Measurements from ENCODE around the gene MAP4K3. TPM values are rescaled to one million over a fixed set of nuclear protein-coding genes. Genes with fewer than 3 reads are reported as not detected.

MAP4K3 gene
- total RNA-seq, 1 donor from 2014 or later = 58.1 TPM

- Histone ChIP-seq H2AFZ (ENCODE audit: low read depth, low read length) (no peak overlapping the region), H3K79me2 (ENCODE audit: insufficient read depth, low read length) (no peaks in the 10 kb centered on the region), H3K27ac (ENCODE audit: low read depth, low read length) (no peak overlapping the region), H3K4me1 (ENCODE audit: insufficient read depth, low read length) (peaks cover 36% of the 10 kb centered on the region), H3K4me3 (ENCODE audit: insufficient read depth, low read depth, low read length) (no peak overlapping the region), H3K27me3 (ENCODE audit: insufficient read depth, low read length) (no peaks in the 10 kb centered on the region), H3K36me3 (ENCODE audit: insufficient read depth, low read length) (no peaks in the 10 kb centered on the region), H3K9ac (ENCODE audit: low read length) (no peak overlapping the region), H3K4me2 (ENCODE audit: low read length) (no peak overlapping the region), H4K20me1 (ENCODE audit: insufficient read depth, low read length) (no peaks in the 10 kb centered on the region), H3K9me3 (ENCODE audit: insufficient read depth, low read depth, low read length) (no peaks in the 10 kb centered on the region)
- no peaks in the 10 kb centered on the region for H3K27me3 Mint-ChIP-seq (ENCODE audit: low read depth, unreplicated experiment)
- DNase-seq (ENCODE audit: low read depth) (no peak), FAIRE-seq (no peak)
- no peaks in the 10 kb centered on the region for H3K9me3 Mint-ChIP-seq (ENCODE audit: unreplicated experiment)
- no peak overlapping the region for H3K4me3 Mint-ChIP-seq (ENCODE audit: unreplicated experiment)
- no peak for TF ChIP-seq CTCF (IDR thresholded peaks at IDR 0.05; ENCODE audit: insufficient read depth, low read depth, low read length)
- TF ChIP-seq EZH2 (IDR thresholded peaks at IDR 0.05; ENCODE audit: insufficient read depth, low read length) = no peak
- H3K36me3 Mint-ChIP-seq (ENCODE audit: low read depth, unreplicated experiment) = no peaks in the 10 kb centered on the region
- H3K27ac Mint-ChIP-seq (ENCODE audit: unreplicated experiment) = peak overlapping the region; percentile 3
- peaks cover 43% of the 10 kb centered on the region for H3K4me1 Mint-ChIP-seq (ENCODE audit: low read depth, unreplicated experiment)
Measured at GRCh38 chr2:39466311-39466710, 29.2 kb upstream of the MAP4K3 start.

- Histone ChIP-seq H3K79me2 (ENCODE audit: insufficient read depth, low read length) (no peaks in the 10 kb centered on the region), H3K36me3 (ENCODE audit: insufficient read depth, low read length) (no peaks in the 10 kb centered on the region), H3K4me3 (ENCODE audit: insufficient read depth, low read depth, low read length) (no peak overlapping the region), H3K4me2 (ENCODE audit: low read length) (no peak overlapping the region), H3K27me3 (ENCODE audit: insufficient read depth, low read length) (no peaks in the 10 kb centered on the region), H3K9me3 (ENCODE audit: insufficient read depth, low read depth, low read length) (no peaks in the 10 kb centered on the region), H3K9ac (ENCODE audit: low read length) (no peak overlapping the region), H2AFZ (ENCODE audit: low read depth, low read length) (no peak overlapping the region), H3K27ac (ENCODE audit: low read depth, low read length) (no peak overlapping the region), H3K4me1 (ENCODE audit: insufficient read depth, low read length) (peaks cover 25% of the 10 kb centered on the region), H4K20me1 (ENCODE audit: insufficient read depth, low read length) (no peaks in the 10 kb centered on the region)
- no peak for DNase-seq (ENCODE audit: low read depth)
- Mint-ChIP-seq H3K4me1 (ENCODE audit: low read depth, unreplicated experiment) (peaks cover 33% of the 10 kb centered on the region), H3K27me3 (ENCODE audit: low read depth, unreplicated experiment) (no peaks in the 10 kb centered on the region), H3K36me3 (ENCODE audit: low read depth, unreplicated experiment) (peaks cover 9% of the 10 kb centered on the region), H3K9me3 (ENCODE audit: unreplicated experiment) (no peaks in the 10 kb centered on the region), H3K27ac (ENCODE audit: unreplicated experiment) (no peak overlapping the region), H3K4me3 (ENCODE audit: unreplicated experiment) (no peak overlapping the region)
- FAIRE-seq = no peak
- TF ChIP-seq EZH2 (IDR thresholded peaks at IDR 0.05; ENCODE audit: insufficient read depth, low read length) (no peak), CTCF (IDR thresholded peaks at IDR 0.05; ENCODE audit: insufficient read depth, low read depth, low read length) (no peak)
Measured at GRCh38 chr2:39464864-39465263, 27.8 kb upstream of the MAP4K3 start.

GRCh38 chr2:39455826-39456225 is 18.7 kb upstream of the MAP4K3 start:
- no peak for TF ChIP-seq EZH2 (IDR thresholded peaks at IDR 0.05; ENCODE audit: insufficient read depth, low read length)
- TF ChIP-seq CTCF (IDR thresholded peaks at IDR 0.05; ENCODE audit: insufficient read depth, low read depth, low read length) = no peak
- Mint-ChIP-seq H3K36me3 (ENCODE audit: low read depth, unreplicated experiment) (peaks cover 16% of the 10 kb centered on the region), H3K9me3 (ENCODE audit: unreplicated experiment) (peaks cover 2% of the 10 kb centered on the region), H3K27ac (ENCODE audit: unreplicated experiment) (peak overlapping the region; percentile 1), H3K27me3 (ENCODE audit: low read depth, unreplicated experiment) (no peaks in the 10 kb centered on the region), H3K4me3 (ENCODE audit: unreplicated experiment) (no peak overlapping the region), H3K4me1 (ENCODE audit: low read depth, unreplicated experiment) (peaks cover 17% of the 10 kb centered on the region)
- Histone ChIP-seq H3K4me1 (ENCODE audit: insufficient read depth, low read length) (peaks cover 4% of the 10 kb centered on the region), H3K27ac (ENCODE audit: low read depth, low read length) (peak overlapping the region; percentile 55), H3K79me2 (ENCODE audit: insufficient read depth, low read length) (no peaks in the 10 kb centered on the region), H3K9me3 (ENCODE audit: insufficient read depth, low read depth, low read length) (no peaks in the 10 kb centered on the region), H3K27me3 (ENCODE audit: insufficient read depth, low read length) (no peaks in the 10 kb centered on the region), H3K4me3 (ENCODE audit: insufficient read depth, low read depth, low read length) (no peak overlapping the region), H3K9ac (ENCODE audit: low read length) (no peak overlapping the region), H3K4me2 (ENCODE audit: low read length) (no peak overlapping the region), H3K36me3 (ENCODE audit: insufficient read depth, low read length) (no peaks in the 10 kb centered on the region), H2AFZ (ENCODE audit: low read depth, low read length) (no peak overlapping the region), H4K20me1 (ENCODE audit: insufficient read depth, low read length) (no peaks in the 10 kb centered on the region)
- FAIRE-seq (no peak), DNase-seq (ENCODE audit: low read depth) (peak; percentile 91)

All from astrocyte (in vitro differentiated cells and primary cell).